Posterior vena cava (tissue), 2 donors: Measurements from ENCODE around the gene PTPN23. TPM values are rescaled to one million over a fixed set of nuclear protein-coding genes. Genes with fewer than 3 reads are reported as not detected.
A peak's percentile ranks its signal among the peaks of the same experiment; 100 is the strongest.
"Not testable (repeated sequence)": the region's sequence is repeated elsewhere in the genome, so short reads cannot be mapped to it uniquely, and the experiment has no call there.

Experiments used
- DNase-seq: peaks from one replicate; pipeline ENCODE4 v3.0.0-alpha.2; 2020; ENCODE audit warnings: low spot score
- intact Hi-C, 2 donors: fragments of 100-400 bp; cut with DNase I; formaldehyde crosslinking; loops; one replicate each; pipeline versions ENCODE4 v1.14.1 to v1.14.2; 2022 to 2023
- long read RNA-seq, 2 donors: library from polyadenylated mRNA; unstranded; transcript quantifications; one replicate each; pipeline ENCODE4 v2.0.0, GENCODE V29; 2020 to 2021
- total RNA-seq, 2 donors: library from RNA; stranded (reverse); fragmentation: NEBNext Ultra II Directional; extraction: Animal tissue kit (Norgen Biotek cat#: 25700); gene quantifications; one replicate each; pipeline ENCODE4 v1.2.1, GENCODE V29; 2021
- donor health status: DM: yes; HTN: yes; CAD: no.
- donor health status: DM: yes; HTN: yes; CAD: no.

Gene PTPN23, protein sequence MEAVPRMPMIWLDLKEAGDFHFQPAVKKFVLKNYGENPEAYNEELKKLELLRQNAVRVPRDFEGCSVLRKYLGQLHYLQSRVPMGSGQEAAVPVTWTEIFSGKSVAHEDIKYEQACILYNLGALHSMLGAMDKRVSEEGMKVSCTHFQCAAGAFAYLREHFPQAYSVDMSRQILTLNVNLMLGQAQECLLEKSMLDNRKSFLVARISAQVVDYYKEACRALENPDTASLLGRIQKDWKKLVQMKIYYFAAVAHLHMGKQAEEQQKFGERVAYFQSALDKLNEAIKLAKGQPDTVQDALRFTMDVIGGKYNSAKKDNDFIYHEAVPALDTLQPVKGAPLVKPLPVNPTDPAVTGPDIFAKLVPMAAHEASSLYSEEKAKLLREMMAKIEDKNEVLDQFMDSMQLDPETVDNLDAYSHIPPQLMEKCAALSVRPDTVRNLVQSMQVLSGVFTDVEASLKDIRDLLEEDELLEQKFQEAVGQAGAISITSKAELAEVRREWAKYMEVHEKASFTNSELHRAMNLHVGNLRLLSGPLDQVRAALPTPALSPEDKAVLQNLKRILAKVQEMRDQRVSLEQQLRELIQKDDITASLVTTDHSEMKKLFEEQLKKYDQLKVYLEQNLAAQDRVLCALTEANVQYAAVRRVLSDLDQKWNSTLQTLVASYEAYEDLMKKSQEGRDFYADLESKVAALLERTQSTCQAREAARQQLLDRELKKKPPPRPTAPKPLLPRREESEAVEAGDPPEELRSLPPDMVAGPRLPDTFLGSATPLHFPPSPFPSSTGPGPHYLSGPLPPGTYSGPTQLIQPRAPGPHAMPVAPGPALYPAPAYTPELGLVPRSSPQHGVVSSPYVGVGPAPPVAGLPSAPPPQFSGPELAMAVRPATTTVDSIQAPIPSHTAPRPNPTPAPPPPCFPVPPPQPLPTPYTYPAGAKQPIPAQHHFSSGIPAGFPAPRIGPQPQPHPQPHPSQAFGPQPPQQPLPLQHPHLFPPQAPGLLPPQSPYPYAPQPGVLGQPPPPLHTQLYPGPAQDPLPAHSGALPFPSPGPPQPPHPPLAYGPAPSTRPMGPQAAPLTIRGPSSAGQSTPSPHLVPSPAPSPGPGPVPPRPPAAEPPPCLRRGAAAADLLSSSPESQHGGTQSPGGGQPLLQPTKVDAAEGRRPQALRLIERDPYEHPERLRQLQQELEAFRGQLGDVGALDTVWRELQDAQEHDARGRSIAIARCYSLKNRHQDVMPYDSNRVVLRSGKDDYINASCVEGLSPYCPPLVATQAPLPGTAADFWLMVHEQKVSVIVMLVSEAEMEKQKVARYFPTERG (N-terminal part only)
- 10 to 100 TPM; 30.8 to 32.4 TPM for total RNA-seq
- long read RNA-seq, donor 1, partial matches to known transcripts: 4 of 4 reads
- long read RNA-seq, donor 1, other reads (novel, unspliced or antisense): 0 of 4 reads
- long read RNA-seq, donor 2, partial matches to known transcripts: 0 of 1 reads
- long read RNA-seq, donor 2, other reads (novel, unspliced or antisense): 0 of 1 reads

DNA sequence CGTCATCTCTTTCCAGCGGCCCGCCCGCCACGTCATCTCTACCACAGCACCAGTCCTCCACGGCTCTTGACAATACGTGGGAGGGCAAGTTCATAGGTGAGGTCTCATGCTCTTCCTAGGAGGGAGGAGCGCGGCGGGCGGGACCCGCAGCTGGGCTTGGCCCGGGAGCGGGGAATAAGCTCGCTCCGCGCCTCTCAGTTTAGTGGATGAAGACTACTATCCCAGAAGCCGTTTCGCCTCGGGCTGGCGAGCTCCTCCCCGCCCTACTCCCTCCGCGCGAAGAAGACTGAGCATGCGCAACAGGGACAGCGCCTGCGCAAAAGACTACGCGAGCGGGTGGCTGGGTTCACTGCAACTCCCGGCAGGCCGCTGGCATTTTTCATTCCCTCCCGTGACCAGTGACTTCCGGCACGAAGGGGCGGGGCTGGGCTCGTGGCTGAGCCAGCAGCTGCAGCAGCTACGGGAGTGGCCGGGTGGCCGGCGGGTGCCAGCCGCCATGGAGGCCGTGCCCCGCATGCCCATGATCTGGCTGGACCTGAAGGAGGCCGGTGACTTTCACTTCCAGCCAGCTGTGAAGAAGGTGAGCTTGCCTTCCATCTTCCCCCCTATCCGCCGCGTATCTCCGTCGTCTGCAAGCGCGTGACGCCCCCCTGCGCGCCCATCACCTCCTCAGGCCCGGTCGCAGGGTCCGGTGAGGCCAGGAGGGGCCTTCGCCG is at the start of gene PTPN23:
Gene PTPN23 (plus strand): TSS at position 421 of the 716 bp plus-strand sequence. CDS start 76 bp downstream, at position 497.
- intact Hi-C loops: no loop called here
- DNase-seq: peak; percentile 100

GRCh38 chr3:47333907-47334306 is 46.9 kb upstream of the PTPN23 start:
- intact Hi-C loops: loop anchor here in 1 of 2 donors (5.0 kb wide), 1 partner anchor 987 kb away; no protein-coding TSS in a partner anchor
- DNase-seq: no peak

DNA sequence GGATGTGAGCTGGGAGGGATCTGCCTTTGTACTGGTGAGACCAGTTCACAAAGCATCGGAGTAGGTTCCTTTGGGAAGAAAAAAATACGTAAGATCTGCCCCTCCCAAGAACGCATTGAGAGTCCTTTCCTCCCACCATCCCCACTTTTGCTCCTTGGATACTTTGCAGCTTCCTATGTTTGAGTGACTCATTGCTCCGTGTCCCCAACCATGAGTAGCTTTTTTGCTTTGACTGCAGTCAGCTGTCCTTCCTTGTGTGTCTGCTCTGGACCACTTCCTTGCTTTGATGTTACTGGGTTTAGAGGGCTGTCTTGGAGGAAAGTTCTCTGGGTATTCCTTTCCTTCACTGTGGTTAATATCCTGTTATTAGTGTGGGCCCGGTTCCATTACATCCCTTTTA is 43.2 kb upstream of the PTPN23 start:
- no peak for DNase-seq
- intact Hi-C loops: no loop called here

DNA sequence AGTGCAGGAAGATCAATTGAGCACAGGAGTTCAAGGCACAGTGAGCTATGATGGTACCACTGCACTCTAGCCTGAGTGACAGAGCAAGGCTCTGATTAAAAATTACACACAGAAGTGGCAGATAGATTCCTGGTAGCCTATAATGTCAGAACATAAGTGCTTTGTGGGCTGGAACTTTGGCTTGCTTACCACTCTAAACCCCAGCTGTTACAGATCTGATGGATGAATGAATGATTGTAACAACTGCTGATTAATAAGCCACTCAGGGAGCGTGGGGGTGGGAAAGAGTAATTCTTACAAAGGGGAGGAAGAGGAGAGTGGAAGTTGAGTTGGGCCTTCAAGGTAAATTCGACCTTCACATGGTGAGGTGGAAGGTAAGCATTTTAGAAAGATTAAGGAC is 40.9 kb upstream of the PTPN23 start:
- intact Hi-C loops: loop anchor here in 1 of 2 donors (1.0 kb wide), 1 partner anchor 27 kb away; no protein-coding TSS in a partner anchor
- DNase-seq: no peak

DNA sequence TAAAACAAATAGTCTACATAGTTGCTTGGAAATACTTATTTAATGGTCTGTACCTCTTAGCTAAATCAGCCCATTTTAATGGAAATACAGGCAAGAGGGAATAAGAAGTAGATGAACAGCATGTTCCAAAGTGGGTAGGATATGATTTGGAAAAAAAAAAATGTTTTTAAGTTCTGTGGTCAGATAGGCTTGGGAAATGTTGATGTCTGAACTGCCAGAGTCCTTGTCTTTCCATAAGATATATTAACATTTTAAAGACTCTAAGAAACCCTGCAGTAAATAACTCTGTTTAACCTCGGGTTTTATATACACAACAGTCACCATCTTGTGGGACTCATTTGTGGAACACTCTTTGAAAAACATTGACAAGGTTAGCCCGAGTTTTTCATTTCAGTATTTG is 40.0 kb upstream of the PTPN23 start:
- no peak for DNase-seq
- intact Hi-C loops: loop anchor here in 1 of 2 donors (1.0 kb wide), 1 partner anchor 28 kb away; no protein-coding TSS in a partner anchor

GRCh38 chr3:47342151-47342550 is 38.7 kb upstream of the PTPN23 start:
- intact Hi-C loops: no loop called here
- no peak for DNase-seq

- DNase-seq: no peak
- intact Hi-C loops: no loop called here
Measured at GRCh38 chr3:47342812-47343211, 38.0 kb upstream of the PTPN23 start.

DNA sequence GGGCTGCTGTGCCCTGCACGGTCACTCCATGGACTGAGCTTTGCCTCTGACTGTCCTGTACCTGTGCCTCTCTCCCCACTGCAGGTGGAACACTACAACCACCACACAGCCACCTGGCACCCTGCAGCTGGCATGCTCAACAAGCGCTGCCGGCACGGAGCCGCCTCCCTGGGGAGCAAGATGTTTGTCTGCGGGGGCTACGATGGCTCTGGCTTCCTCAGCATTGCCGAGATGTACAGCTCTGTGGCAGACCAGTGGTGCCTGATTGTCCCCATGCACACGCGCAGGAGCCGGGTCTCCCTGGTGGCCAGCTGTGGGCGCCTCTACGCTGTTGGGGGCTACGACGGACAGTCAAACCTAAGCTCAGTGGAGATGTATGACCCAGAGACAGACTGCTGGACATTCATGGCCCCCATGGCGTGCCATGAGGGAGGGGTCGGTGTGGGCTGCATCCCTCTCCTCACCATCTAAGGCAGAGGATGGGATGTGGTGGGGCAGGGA is 37.3 kb upstream of the PTPN23 start:
- no peak for DNase-seq
- intact Hi-C loops: no loop called here

DNA sequence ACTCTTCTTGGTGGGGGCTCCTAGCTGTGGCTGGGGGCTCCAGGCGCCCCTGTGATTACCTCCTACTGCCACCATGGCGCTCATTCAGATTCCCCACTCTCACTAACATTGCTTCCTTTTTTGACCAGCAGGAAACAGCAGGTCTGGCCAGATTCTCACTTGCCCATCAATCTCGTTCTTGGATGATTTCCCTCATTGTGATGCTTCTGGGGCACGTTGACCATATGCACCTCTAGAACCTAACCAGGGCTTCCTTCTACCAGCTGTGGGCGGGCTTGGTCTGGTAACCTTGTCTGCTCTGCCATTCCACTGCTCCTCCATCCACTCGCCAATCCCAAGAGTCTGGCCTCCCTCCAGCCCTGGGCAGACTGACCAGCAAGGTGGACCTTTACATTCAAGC is 35.9 kb upstream of the PTPN23 start:
- intact Hi-C loops: no loop called here
- no peak for DNase-seq

- DNase-seq: no peak
- intact Hi-C loops: no loop called here
Measured at GRCh38 chr3:47347217-47347801, 33.5 kb upstream of the PTPN23 start.

DNA sequence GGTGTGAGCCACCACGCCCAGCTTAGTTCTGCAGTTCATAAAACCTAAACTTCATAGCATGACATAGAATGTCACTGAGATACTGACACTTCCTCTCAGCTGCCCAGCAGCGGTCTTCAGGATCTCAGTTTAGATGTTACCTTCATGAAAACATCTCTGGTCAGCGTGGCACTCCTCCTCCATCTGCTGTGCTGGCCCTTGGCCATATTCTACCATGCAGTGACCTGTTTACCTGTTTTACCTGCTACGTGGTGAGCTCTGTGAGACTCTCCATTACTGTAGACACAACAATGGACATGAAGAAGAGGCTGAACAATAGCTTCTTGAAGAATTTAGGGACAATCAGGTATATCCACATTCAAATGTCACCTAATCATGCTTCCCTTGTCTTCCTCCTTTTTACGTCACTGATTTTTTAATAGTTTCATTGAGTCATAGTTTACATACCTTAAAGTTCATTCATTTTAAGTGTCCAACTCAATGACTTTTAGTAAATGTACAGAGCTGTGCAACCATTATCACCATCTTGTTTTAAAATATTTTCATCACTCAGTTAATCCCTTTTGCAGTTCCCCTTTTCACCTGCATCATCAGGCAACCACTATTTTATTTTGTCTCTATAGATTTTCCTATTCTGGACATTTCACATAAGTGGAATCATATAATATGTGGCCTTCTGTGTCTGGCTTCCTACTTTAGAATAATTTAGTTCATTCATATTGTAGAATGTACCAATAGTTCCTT is 32.2 kb upstream of the PTPN23 start:
- DNase-seq: no peak
- intact Hi-C loops: no loop called here

- DNase-seq: no peak
- intact Hi-C loops: no loop called here
Measured at GRCh38 chr3:47355010-47355409, 25.8 kb upstream of the PTPN23 start.

DNA sequence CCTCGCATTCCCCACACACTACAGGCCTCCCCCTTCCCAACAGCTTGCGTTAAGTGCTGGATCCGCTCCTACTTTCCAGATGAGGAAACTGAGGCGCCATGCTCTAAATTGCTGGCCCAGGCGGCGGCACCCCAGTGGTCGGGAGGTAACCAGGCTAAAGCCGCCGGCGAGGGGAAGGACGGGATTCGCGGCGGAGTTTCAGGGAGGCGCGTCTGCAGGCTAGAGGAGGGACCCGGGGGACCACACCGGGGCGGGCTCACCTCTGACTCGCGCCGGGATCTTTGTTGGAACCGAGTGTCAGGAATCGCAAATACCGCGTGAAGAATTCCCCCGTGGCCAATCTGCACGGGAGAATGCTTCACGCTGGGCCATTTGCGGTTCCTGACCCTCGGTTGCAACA is 24.6 kb upstream of the PTPN23 start:
- intact Hi-C loops: no loop called here
- no peak for DNase-seq

- DNase-seq: no peak
- intact Hi-C loops: no loop called here
Measured at GRCh38 chr3:47359323-47359722, 21.5 kb upstream of the PTPN23 start.

GRCh38 chr3:47360110-47360517 is 20.7 kb upstream of the PTPN23 start:
- intact Hi-C loops, DNase-seq: not testable (repeated sequence)

GRCh38 chr3:47362701-47363100 is 18.1 kb upstream of the PTPN23 start:
- intact Hi-C loops: no loop called here
- DNase-seq: peak; percentile 5
